ENCODE results near the gene ZDHHC14.
"Not testable (repeated sequence)": the region's sequence is repeated elsewhere in the genome, so short reads cannot be mapped to it uniquely, and the experiment has no call there.

ZDHHC14 gene

GRCh38 chr6:157386454-157386853, 5.5 kb downstream of the ZDHHC14 start:
- no peaks in the 10 kb centered on the region for H3K27me3 ChIP-seq
- H3K36me3 ChIP-seq, result no peaks in the 10 kb centered on the region
- DNase-seq, result no peak
- intact Hi-C loops (cut with DNase I; ENCODE audit: low total_unique reads), result no loop called here
- H3K9me3 ChIP-seq, result peaks cover 0 to 10% (median 8%) of the 10 kb centered on the region in 3 donors
- no peak overlapping the region for H3K27ac ChIP-seq
- H3K4me1 ChIP-seq, result peaks cover 0 to 21% (median 16%) of the 10 kb centered on the region in 4 donors
- TF ChIP-seq, protein P1, sequence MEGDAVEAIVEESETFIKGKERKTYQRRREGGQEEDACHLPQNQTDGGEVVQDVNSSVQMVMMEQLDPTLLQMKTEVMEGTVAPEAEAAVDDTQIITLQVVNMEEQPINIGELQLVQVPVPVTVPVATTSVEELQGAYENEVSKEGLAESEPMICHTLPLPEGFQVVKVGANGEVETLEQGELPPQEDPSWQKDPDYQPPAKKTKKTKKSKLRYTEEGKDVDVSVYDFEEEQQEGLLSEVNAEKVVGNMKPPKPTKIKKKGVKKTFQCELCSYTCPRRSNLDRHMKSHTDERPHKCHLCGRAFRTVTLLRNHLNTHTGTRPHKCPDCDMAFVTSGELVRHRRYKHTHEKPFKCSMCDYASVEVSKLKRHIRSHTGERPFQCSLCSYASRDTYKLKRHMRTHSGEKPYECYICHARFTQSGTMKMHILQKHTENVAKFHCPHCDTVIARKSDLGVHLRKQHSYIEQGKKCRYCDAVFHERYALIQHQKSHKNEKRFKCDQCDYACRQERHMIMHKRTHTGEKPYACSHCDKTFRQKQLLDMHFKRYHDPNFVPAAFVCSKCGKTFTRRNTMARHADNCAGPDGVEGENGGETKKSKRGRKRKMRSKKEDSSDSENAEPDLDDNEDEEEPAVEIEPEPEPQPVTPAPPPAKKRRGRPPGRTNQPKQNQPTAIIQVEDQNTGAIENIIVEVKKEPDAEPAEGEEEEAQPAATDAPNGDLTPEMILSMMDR (IDR thresholded peaks at IDR 0.05), result no peak
- no peak overlapping the region for H3K4me3 ChIP-seq

- Histone ChIP-seq H3K27ac (no peak overlapping the region), H3K9me3 (peaks cover 0 to 10% (median 9%) of the 10 kb centered on the region in 3 donors), H3K36me3 (no peaks in the 10 kb centered on the region), H3K4me1 (peaks cover 0 to 4% (median under 1%) of the 10 kb centered on the region in 4 donors), H3K27me3 (no peaks in the 10 kb centered on the region), H3K4me3 (no peak overlapping the region)
- TF ChIP-seq, protein P1 (IDR thresholded peaks at IDR 0.05), result no peak
- intact Hi-C loops (cut with DNase I; ENCODE audit: low total_unique reads), result no loop called here
- no peak for DNase-seq
These were observed 7.9 kb downstream of the ZDHHC14 start for GRCh38 chr6:157388924-157389323.

DNA sequence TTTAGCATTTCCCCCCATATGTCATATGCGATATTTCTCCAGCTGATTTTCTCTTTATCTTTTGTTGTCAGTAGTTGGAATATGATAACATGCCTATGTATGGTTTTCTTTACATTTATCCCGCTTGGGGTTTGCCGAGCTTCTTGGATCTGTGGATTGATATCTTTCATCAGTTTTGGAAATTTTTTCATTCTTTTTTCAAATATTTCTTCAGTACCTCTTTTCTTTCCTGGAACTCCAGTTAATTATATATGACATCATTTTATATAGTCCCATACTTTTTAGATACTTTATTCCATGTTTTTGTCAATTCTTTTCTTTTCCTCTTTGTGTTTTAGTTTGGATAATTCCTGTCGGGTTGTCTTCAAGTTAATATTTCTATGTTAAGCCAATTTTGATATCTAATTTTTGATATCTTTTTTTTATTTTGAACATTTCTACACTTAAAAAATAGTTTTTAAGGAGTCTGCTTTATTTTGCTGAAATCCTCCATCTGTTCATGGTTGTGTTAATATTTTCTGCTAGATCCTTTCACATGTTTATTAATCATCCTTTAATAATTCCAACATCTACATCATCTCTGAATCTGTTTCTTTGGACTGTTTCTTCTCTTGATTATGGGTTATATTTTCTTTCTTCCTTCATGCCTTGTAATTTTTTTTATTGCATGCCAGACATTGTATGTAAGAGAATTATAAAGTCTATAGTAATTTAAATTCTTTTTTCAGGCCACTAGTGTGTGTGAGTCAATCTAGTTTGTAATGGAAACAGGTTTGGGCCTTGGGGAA, 9.5 kb downstream of the ZDHHC14 start:
- H3K4me1 ChIP-seq, result no peaks in the 10 kb centered on the region
- H3K4me3 ChIP-seq, result no peak overlapping the region
- TF ChIP-seq, protein P1 (IDR thresholded peaks at IDR 0.05), result no peak
- H3K9me3 ChIP-seq, result peaks cover 0 to 10% (median 9%) of the 10 kb centered on the region in 3 donors
- intact Hi-C loops (cut with DNase I; ENCODE audit: low total_unique reads), result no loop called here
- H3K27me3 ChIP-seq, result no peaks in the 10 kb centered on the region
- no peak overlapping the region for H3K27ac ChIP-seq
- H3K36me3 ChIP-seq, result no peaks in the 10 kb centered on the region
- DNase-seq, result no peak

DNA sequence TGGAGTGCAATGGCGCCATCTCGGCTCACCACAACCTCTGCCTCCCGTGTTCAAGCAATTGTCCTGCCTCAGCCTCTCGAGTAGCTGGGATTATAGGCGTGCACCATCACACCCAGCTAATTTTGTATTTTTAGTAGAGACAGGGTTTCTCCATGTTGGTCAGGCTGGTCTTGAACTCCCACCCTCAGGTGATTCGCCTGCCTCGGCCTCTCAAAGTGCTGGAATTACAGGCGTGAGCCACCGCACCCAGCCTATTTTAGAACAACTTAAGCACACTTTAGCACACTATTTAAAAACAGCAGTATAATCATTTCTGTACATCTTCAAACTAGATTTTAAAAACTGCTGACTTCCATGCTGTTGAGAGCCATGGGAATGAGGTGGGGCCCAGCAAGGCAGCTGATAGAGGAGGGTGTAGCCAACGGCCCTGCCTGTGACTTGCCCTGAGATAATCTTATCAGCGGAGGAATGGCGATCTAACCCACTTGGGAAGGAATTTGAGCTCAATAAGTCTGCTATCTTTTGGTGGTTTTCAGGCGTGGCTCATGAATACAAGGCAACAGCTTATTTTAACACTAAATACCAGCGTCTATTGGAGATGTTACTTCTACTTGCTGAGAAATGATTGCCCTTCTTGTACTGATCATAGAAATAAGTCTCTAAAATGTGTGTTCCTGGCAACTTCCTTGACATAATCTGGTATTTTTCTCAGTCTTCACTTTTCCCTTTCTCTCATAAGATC, 12.1 kb downstream of the ZDHHC14 start:
- intact Hi-C loops (cut with DNase I; ENCODE audit: low total_unique reads), result no loop called here
- TF ChIP-seq, protein P1 (IDR thresholded peaks at IDR 0.05), result no peak
- Histone ChIP-seq H3K9me3 (peaks cover 0 to 10% (median 9%) of the 10 kb centered on the region in 3 donors), H3K4me3 (no peak overlapping the region), H3K27ac (no peak overlapping the region), H3K4me1 (no peaks in the 10 kb centered on the region), H3K27me3 (no peaks in the 10 kb centered on the region), H3K36me3 (no peaks in the 10 kb centered on the region)
- DNase-seq, result no peak

DNA sequence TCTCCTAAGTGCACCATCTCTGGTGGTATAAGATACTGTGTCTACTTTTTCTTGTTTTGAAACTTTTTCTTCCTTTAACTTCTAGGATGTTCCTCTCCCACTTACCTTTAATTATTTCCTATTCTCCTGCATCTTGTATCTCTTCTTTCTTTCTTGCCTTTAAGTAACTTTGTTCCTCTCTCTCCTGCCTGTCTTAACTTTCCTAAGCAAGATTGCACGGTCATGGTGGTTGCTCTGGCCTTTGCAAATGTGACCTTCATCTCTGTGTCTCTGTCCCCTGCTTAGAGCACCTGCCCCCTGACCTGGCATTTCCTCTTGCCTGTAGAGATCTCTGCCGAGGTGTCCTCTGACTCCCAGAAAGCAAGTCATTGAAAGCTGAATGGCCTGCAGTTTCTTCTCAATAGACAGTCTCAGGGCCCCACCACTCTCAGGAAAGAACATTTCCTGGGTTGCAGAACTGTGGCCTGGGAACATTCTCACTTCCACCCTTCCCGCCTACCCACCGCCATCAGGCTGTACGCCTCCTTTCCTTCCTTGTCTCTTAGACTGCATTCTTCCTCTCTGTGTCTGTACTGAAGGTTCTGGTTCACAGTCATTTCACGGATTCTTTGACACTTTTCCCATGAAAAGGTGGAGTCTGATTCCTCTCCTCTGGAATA, 12.8 kb downstream of the ZDHHC14 start:
- intact Hi-C loops (cut with DNase I; ENCODE audit: low total_unique reads), result no loop called here
- no peak overlapping the region for H3K27ac ChIP-seq
- no peaks in the 10 kb centered on the region for H3K4me1 ChIP-seq
- H3K27me3 ChIP-seq, result no peaks in the 10 kb centered on the region
- H3K36me3 ChIP-seq, result no peaks in the 10 kb centered on the region
- TF ChIP-seq, protein P1 (IDR thresholded peaks at IDR 0.05), result no peak
- DNase-seq, result no peak
- H3K4me3 ChIP-seq, result no peak overlapping the region
- H3K9me3 ChIP-seq, result peaks cover 0 to 10% (median 9%) of the 10 kb centered on the region in 3 donors

DNA sequence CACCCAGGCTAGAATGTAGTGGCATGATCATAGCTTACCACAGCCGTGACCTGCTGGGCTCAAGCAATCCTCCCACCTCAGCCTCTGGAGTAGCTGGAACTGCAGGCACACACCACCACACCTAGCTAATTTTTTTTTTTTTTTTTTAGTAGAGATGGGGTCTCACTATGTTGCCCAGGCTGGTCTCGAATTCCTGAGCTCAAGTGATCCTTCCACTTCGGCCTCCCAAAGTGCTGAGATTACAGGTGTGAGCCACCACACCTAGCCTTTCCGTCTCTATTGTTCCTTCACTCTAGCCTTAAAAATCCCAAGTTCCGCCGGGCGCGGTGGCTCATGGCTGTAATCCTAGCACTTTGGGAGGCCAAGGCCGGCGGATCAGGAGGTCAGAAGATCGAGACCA, 14.2 kb downstream of the ZDHHC14 start:
- H3K36me3 ChIP-seq; H3K9me3 ChIP-seq; H3K27me3 ChIP-seq; H3K4me1 ChIP-seq; DNase-seq; H3K4me3 ChIP-seq; H3K27ac ChIP-seq; intact Hi-C loops (cut with DNase I; ENCODE audit: low total_unique reads): not testable (repeated sequence)

Measured in tibial artery (tissue), 4 donors.